SKM-1 (cell line): ENCODE measurements around the gene RIN3.
"Not testable (repeated sequence)": the region's sequence is repeated elsewhere in the genome, so short reads cannot be mapped to it uniquely, and the experiment has no call there.

Experiments
- DNase-seq: peaks from one replicate; lab custom pipeline; 2025; ENCODE audit not compliant: unreplicated experiment; lab: John Stamatoyannopoulos, UW

The RIN3 gene

DNA sequence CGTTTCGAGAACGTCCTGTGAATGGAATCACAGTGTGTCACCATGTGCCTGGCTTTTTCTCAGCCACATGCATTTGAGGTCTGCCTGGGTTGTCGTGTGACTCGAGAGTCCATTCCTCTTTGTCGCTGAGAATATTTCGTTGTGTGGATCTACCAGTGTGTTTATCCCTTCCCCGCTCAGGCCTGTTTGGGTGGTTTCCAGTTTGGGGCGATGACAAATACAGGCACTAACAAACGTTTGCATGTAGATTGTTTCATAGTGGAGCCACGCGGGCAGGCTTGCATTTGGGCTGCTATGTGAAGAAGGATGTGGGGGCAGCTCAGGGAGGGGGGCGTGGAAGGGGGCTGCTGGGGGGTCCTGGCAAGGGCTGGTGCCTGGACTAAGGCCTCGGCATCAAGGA is 14.1 kb downstream of the RIN3 start:
- no peak for DNase-seq

- DNase-seq, result no peak
Measured at GRCh38 chr14:92528486-92529100, 15.0 kb downstream of the RIN3 start.

DNA sequence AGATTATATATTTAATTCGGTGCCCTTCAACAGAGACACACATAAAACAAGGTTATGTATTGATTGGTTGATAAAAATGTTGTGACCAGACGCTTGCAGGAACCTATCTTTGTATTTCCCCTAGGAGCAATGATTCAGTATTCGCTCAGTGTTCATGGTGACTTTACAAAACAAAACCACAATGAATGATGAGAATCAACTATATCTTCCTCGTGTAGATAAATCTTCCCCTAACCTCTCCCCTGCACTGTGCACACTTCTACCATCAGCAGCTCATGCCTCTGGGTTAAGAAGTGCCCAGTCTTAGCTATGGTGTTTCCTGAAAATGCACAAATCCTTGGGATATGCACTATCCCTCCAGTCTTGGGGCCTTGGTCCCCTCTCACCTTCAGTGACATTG is 16.3 kb downstream of the RIN3 start:
- DNase-seq, result no peak

DNA sequence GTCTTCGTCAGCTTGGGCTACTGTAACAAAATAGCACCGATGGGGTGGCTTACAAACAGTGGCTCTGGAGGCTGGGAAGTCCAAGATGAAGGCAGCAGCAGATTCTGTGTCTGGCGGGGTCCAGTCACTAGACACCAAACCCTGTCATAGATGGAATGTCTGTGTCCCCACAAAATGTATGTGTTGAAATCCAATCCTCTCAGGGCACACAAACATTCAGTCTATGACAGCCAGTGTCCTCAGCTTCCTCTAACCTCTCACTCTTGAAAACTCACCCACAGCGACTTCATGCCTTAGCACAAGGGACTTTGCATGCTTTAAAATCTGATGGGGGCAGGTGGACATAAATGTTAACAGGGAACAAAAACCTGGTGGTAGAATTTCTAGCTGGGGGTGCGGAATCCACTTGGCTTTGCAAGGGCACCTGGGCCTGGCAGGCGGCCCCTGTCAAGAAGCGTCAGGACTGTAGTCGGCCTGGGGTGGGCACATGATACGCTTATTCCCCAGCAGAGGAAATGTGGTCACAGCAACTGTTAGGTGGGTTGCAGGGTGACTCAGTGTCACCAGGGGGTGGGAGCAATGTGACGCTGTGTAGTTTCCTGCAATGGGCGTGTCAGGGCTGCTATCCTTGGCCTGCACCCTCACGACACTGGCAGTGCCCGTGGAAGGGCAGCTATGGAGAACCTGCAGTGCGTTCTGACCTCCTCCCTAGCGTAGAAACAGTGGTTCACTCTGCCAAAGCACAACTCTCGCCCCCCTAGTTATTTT is 17.7 kb downstream of the RIN3 start:
- no peak for DNase-seq

DNA sequence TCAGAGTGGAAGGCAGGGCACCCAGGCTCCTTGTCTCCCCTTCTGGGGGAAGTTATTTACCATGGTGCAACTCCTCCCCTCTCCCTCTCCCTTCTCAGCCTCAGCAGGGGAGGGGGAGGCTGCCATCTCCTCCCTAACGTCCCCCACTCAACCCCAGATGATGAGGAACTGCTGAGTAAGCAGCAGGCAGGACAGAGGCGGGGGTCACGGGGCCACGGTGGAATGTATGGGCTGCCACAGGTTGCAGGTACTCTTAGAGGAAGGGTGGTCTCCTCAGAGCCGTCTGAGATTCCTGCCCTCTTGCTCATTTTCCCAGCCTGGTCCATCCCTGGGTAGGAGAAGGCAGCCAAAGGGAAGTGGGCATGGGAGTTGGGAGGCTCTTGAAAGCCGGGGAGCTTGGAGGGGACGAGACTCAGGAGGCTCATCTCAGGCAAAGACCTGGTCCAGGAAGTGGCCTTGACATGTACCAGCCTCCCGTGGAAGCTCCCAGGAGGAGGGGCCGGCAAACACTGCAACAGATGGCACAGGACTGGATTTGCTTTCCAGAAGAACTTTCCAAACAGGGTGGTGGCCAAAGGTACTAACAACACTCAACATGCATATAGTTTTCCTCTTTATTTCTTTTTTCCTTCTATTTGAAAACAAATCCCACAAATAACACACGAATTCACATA is 19.0 kb downstream of the RIN3 start:
- DNase-seq, result no peak

- no peak for DNase-seq
Measured at GRCh38 chr14:92534932-92535643, 21.5 kb downstream of the RIN3 start.

DNA sequence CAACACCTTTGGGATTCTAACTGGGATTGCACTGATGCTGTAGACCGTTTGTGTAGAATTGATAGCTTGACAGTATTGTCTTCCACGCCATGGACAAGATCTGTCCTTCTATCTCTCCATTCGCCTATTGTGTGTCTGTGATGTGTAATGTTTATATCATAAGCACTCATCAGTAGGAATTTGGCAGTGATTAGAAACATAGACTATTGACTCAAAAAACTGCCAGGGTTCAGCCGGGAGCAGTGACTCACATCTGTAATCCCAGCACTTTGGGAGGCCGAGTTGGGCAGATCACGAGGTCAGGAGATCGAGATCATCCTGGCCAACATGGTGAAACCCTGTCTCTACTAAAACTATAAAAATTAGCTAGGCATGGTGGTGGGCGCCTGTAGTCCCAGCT is 22.6 kb downstream of the RIN3 start:
- not testable (repeated sequence) for DNase-seq

DNA sequence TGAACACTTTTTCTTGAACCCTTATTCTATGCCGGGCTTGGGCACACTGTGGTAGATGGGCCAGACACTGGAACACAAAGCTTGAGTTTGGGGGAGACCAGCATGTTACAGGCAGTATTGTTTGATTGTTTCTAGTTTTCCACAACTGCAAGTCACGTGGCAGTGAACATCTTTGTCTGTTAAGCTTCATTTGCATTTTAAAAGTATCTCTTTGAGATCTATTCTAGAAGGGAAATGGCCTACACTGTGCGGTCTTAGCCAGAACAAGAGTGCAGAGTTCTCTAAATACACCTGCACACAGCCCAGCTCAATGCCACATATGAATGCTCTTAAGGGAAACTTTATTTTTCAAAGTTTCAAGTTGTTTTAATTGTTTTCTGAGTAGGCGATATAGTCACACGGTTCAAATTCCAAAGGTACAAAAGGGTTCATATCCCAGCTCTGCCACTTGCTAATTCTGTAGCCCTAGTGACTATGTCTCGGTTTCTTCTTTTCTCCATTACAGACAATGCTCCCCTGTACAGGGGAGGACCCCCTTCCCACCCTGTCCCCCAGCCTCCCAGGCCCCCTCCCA is 24.9 kb downstream of the RIN3 start:
- DNase-seq, result no peak

DNA sequence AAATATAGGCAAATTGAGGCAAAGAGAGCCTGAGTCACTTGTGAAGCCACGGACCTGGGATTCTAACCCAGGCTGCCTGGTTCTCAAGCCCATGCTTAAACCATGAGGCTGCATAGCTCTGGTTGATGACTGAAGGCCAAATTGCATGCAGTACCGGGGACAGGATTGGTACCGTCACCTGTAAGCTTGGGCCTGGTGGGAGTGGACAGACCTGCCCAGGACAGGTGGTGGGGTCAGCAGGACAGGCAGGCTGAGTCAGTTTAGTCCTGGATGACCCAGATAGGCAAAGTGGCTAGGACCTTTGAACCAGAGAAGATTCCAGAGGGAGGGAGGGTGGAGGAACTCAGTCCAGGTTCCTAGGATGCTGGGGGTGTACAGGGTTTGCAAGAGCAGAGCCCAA is 25.8 kb downstream of the RIN3 start:
- DNase-seq, result no peak

DNA sequence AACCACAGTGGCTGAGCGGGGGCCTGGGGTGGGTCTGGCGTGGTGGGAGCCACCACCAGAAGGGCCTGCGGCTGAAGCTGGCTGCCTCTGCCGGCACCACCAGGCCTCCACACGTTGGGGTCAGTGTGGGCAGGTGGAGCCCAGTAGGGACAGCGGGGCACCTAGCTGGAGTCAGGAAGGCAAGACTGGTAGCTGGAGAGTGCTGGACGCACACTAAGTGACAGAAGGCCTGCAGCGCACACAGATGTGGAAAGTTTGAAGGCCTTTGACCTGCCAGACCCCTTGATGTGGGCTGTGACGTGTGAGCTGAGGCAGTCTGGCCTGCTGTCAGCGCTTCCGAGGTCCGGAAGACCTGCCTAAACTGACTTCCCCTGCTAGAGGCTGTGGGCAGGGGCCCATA is 26.3 kb downstream of the RIN3 start:
- DNase-seq, result no peak

DNA sequence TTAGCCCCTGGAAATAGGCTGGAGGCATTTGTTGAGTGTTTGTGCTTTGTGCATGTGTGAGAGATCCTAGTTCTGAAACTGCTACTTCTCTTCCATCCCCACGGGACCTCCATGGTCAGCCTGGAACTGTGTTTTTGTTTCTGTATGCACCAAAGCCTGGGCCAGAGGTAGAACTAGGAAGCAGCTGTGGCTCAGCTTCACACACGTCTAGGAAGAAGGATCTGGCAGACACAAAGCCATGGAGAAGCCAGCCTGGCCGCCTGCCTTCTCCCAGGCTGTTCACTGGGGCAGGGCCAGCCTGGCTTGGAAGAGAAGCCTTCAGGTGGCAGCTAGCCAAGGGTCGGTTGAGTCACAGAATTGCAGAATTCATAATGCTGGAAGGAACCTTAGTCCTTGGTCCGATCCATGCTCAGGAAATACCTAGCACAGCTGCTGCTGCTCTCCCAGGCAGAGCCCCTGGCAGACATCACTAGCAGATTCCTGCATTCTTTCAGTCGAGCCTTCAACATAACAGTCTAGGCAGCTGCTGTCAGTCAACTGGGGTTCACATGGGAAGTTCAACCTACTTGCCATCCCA is 27.0 kb downstream of the RIN3 start:
- DNase-seq, result no peak

GRCh38 chr14:92542766-92543554 is 29.4 kb downstream of the RIN3 start:
- no peak for DNase-seq

DNA sequence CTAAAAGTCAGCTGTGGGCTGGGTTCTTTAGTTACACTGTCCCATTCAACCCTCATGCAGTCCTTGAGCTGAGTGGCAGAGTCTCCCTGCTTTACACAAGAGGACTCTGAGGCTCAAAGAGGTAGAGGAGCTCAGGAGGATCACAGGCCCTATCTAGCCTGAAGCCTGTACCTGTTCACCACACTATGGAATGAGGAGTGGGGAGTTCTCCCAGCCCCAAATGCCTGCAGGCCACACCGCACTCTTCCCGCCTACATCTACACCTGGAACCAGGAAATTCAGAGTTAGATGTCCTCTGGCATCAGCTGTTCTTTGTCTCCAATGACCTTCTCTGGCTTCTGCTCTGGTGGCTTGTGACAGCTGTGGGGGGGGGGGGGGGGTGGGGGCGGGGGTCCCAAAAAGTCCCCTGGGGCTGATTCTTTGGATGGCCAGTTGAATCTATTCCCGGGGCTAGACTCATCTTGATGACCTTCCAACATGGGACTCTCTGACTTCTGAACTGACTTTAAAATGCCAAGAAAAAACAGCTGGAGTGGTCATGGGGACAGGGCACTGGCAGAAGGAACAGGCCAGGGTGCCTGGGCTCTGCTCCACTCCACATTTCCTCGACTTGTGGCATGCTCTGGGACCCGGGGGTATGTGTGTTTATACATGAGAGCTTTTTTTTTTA is 30.6 kb downstream of the RIN3 start:
- no peak for DNase-seq

- no peak for DNase-seq
Measured at GRCh38 chr14:92546347-92547053, 32.9 kb downstream of the RIN3 start.

DNA sequence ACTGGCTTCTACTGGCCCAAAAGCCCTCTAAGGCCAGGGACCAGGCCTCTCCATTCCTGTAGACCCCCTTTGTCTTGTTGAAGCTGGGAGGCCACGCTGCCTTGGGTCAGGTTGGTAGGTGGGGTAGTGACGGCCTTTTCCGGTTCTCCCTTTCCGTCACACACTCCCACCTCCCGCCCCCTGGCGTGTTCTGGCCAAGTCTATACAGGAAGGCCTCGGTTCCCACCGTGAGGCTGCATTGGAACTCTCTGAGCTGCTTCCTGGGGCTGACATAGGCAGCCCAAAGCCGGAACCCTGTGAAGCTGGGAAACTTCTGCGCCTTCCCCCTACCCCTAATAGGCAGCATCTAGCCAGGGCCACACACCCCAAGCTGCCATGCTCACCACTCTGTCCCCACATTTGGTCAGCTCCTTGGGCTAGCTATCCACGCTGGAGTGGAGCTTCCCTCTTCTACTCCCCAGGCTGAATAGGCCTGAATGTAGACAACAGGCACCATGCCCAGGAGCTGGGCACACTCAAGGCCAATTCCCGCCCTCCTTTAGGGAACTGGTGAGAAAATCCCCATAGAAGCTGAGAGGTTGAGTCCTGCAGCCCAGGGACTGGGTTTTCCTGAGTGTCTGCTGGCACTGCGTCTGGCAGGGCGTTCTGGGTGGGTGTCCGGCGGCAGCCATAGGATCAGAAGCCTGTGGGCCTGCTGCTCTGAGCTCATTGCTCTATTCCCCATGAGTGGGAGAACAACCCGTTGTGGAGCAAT is 35.7 kb downstream of the RIN3 start:
- DNase-seq, result no peak

DNA sequence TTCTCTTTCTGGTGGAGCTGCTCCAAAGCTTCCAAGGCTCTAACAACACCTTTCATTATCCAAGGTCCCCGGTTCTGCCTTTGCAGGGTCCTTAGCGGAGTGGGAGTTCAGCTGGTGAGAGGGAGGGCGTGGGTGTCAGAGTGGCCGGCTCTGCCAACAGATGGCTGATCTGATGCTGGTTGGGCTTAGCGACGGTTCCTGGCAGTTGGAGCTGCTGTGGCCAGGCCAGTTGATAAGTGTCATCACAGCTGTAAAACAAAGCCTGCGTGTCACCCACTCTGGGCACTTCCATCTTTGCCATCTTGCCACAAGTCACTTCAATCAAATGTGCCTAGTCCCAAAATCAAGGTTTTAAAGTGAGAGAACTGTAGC is 36.3 kb downstream of the RIN3 start:
- DNase-seq, result no peak

GRCh38 chr14:92551044-92551841 is 37.7 kb downstream of the RIN3 start:
- no peak for DNase-seq

DNA sequence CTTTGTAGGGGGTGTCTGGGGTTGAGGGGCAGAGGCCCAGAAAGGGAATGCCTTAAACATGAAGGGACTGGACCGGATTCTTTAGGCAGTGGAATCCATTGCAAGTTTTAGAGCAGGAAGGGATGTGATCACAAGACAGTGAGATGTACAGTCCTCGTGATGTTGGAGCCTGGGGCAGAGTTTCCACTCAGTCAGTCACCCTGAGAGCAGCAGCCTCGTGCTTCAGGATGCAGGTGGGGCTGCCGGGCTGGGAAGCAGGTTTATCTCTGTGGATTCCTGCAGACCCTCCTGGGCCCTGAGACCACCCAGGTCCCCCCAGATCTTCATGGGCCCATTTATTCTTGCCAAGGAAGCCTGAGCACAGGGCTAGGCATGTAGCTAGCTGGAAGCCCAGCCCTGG is 38.5 kb downstream of the RIN3 start:
- no peak for DNase-seq
